DMS153 treated with DMSO at 0.1 percent for 48 hours (cell line): ENCODE measurements around the gene BTBD9.

Experiments used
- DNase-seq: peaks from one replicate; lab custom pipeline; 2025; ENCODE audit not compliant: unreplicated experiment; lab: John Stamatoyannopoulos, UW

BTBD9 gene

GRCh38 chr6:38168126-38168525 is 471.6 kb downstream of the BTBD9 start:
- DNase-seq, result no peak

- DNase-seq, result no peak
Observed at GRCh38 chr6:38167598-38167997, 472.1 kb downstream of the BTBD9 start.

GRCh38 chr6:38166411-38167240 is 473.1 kb downstream of the BTBD9 start:
- no peak for DNase-seq

- DNase-seq, result no peak
Observed at GRCh38 chr6:38164671-38165108, 475.0 kb downstream of the BTBD9 start.

GRCh38 chr6:38164131-38164481 is 475.6 kb downstream of the BTBD9 start:
- DNase-seq, result no peak

DNA sequence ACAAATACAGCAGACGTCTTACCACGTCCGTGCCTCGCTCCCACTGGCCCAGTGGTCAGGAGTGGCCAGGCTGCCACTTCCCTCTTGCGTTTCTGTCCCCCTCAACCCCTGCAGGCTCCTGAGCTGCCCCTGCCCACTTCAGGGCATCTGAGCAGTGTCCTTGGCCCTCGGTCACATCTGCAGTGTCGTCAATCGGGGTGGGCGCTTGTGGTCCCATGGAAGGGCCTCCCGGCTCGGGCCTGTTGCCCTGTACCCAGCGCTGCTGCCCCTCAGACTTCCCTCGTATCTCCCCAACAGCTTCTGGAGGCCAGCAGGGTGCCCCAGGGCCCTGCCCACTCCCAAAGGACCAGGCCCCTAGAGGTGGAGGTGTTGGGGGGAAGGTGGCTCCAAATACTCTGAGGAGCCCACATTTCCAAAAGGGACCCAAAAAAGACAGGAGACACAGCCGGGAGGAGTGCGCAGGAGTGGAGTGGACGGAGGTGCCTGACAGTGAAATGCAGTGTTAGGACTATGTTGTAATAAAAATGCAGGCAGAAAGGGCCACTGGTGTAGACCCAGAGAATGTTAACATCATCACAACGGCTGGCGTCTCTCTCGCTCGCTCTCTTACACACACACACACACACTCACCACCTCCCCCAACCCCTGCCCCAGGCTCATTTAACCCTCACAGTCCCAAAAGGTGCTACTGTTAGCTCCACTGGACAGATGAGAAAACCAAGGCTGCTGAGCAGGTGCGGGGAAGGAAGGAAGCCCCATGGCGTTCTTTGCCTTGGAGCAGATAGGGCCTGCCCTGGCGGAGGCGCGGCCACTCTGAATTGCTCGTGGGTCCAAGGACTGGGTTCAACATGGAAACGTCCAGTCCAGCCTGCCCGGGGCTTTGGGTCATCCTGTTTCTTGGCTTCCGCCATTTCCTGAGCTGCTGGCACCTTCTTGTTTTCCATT is 476.3 kb downstream of the BTBD9 start:
- no peak for DNase-seq

GRCh38 chr6:38162493-38163185 is 477.1 kb downstream of the BTBD9 start:
- DNase-seq, result no peak

DNA sequence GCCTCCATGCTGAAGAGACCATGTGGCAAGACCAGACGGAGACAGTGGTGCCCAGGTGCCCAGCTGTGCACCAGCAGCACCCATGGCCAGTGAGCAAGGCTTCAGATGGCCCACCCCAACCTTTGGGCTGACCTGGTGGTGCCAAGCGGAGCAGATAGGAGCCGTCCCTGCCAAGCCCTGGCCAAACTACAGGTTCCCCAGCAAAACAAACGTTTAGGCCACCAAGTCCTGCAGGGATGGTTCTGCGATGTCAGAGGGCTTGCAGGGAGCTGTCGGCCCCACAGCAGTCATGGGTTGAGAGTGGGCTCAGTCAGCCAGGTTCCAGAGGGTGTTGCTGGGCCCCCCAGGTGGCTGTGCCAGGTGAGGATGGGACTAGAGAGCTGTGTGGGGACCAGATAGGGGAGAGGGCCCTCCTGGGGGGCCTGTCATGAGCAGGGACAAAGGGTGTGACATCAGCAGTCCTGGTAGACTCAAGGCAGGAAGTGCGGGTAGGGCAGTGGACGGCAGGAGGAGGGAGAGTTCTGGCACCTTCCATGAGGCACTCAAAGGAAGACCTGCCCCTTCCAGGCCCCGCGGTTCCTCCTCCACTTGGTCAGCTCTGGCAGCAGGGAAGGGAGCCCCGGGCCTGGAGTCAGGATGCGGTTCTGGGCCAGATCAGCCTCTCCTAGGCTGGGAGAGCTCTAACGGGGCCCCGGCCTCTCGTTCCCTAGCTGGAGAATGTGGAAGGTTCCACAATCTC is 477.8 kb downstream of the BTBD9 start:
- no peak for DNase-seq

DNA sequence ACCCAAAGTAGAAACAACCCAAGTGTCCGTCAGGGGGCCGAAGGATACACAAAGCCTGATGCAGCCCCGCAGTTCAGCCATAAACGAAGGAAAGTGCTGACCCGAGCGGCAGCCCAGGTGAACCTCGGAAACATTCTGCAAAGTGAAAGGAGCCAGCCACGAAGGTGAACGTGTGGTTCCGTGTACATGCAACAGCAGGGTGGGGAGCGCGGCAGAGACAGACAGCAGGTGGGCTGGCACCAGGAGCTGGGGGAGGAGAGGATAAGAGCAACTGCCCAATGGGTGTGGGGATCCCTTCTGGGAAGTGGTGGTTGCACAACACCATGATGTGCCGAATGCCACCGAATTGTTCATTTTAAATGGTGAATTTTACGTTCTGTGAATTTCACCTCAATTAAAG is 478.4 kb downstream of the BTBD9 start:
- no peak for DNase-seq

DNA sequence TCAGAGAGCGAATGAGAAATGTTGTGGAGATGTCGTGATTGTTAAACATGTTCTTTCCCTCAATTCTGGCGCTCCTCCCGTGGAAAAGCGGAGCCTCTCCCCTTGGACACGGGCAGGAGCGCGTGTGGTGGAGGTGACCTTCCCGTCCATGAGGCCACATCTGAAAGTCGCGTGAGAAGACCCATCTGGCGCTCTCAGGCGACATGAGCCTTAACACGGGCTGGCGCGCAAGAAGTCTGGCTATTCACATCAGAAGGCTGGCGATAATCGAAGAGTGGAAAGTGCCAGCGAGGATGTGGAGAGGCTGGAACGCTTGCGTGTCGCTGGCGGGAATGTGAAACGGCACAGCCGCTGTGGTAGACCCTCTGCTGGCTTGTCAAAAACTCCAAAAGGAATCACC is 478.9 kb downstream of the BTBD9 start:
- no peak for DNase-seq

DNA sequence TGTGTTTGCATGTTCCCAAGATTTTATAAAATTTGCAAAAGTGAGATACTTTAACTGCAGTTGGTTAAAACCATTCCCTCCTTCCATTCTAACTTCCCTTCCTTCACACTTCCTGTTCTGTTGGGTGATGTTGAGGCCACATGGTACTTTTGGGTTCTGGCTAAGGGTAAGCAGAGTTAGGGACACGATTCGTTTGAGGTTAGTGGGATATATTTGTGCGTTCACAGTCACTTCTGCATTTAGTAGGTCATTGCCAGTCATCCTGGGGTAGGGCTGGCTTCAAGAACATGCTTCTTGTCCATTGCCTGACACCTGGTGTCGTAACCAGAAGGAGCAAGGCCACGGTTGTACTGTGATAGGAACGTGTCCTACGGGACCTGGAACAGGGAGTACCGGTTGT is 480.1 kb downstream of the BTBD9 start:
- no peak for DNase-seq

DNA sequence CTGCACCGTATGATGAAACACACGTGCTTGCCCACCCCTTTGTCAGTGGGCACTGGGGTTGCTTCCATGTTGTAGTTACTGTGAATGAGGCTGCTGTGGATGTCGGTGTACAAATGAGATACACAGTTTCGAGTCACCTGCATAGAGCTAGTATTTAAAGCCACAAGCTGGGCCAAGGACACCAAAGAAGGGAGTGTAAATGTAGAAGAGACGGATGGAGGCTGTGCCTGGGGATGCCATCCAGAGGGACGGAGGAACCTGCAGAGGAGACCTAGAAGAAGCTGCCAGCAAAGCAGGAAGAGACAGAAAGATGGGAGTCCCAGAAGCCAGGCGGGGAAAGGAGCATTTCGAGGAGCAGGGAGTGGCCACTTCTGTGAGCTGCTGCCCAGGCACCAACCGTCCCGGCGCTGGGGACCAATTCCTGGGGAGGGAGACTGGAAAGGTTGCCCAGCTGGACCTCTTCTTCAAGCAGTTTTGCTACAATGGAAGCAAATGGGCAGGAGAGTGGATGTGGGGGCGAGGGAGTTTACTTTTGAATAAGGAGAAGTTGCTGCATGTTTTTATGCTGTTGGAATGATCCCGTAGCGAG is 480.9 kb downstream of the BTBD9 start:
- no peak for DNase-seq

DNA sequence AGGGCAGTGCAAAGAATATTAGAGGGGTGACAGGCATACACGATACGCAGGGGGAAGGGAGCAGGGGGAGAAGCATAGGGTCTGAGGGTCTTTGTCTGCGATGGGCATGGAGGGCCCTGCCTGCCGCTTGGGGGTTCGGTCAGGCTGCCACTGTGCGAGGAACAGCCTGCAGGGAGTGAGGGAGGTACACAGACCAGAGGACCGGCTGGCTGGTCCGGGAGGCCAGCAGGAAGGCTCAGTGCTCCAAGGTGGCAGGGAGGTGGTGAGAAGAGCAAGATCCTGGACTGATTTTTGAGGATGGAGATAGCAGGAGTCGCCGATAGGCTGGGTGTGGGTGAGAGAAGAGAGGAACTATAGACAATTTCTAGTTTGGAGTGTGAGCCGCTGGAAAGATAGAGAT is 481.8 kb downstream of the BTBD9 start:
- no peak for DNase-seq

- DNase-seq, result no peak
Observed at GRCh38 chr6:38156818-38157565, 482.7 kb downstream of the BTBD9 start.

GRCh38 chr6:38155621-38156204 is 484.0 kb downstream of the BTBD9 start:
- no peak for DNase-seq

GRCh38 chr6:38155144-38155543 is 484.6 kb downstream of the BTBD9 start:
- DNase-seq, result no peak

GRCh38 chr6:38154731-38155130 is 485.0 kb downstream of the BTBD9 start:
- DNase-seq, result no peak

GRCh38 chr6:38153798-38154345 is 485.9 kb downstream of the BTBD9 start:
- DNase-seq, result no peak
